GM12801 (cell line): ENCODE measurements around the gene NFKB1.

Experiments used
- TF ChIP-seq, protein P1 (sequence below): IDR thresholded peaks from one replicate; pipeline ENCODE4 v1.5.1; 2011; ENCODE audit warnings: control low read depth; ENCODE audit not compliant: insufficient read length; ENCODE audit errors: extremely low read depth

The NFKB1 gene

DNA sequence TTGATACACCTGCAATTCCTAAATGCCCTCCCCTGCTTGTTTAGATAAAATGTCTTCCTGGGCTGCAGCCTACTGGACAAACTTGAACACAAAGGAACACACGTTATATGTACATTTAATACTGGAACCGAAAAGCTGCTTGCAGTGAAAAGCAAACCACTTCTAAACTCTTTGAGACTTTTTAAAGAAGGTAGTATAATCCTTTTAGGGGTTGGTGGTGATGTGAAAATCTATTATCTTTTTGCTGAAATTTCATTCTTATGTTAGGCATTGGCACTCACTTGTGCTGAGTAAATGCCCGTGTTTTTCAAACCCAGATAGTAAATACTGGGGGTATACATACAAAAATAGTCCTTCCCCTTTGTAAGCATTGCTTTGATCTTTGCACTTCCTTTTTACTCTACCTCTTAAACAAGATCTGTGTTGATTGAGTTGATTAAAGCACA, 2.2 kb downstream of the NFKB1 start:
- TF ChIP-seq, protein P1, sequence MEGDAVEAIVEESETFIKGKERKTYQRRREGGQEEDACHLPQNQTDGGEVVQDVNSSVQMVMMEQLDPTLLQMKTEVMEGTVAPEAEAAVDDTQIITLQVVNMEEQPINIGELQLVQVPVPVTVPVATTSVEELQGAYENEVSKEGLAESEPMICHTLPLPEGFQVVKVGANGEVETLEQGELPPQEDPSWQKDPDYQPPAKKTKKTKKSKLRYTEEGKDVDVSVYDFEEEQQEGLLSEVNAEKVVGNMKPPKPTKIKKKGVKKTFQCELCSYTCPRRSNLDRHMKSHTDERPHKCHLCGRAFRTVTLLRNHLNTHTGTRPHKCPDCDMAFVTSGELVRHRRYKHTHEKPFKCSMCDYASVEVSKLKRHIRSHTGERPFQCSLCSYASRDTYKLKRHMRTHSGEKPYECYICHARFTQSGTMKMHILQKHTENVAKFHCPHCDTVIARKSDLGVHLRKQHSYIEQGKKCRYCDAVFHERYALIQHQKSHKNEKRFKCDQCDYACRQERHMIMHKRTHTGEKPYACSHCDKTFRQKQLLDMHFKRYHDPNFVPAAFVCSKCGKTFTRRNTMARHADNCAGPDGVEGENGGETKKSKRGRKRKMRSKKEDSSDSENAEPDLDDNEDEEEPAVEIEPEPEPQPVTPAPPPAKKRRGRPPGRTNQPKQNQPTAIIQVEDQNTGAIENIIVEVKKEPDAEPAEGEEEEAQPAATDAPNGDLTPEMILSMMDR, result no peak

DNA sequence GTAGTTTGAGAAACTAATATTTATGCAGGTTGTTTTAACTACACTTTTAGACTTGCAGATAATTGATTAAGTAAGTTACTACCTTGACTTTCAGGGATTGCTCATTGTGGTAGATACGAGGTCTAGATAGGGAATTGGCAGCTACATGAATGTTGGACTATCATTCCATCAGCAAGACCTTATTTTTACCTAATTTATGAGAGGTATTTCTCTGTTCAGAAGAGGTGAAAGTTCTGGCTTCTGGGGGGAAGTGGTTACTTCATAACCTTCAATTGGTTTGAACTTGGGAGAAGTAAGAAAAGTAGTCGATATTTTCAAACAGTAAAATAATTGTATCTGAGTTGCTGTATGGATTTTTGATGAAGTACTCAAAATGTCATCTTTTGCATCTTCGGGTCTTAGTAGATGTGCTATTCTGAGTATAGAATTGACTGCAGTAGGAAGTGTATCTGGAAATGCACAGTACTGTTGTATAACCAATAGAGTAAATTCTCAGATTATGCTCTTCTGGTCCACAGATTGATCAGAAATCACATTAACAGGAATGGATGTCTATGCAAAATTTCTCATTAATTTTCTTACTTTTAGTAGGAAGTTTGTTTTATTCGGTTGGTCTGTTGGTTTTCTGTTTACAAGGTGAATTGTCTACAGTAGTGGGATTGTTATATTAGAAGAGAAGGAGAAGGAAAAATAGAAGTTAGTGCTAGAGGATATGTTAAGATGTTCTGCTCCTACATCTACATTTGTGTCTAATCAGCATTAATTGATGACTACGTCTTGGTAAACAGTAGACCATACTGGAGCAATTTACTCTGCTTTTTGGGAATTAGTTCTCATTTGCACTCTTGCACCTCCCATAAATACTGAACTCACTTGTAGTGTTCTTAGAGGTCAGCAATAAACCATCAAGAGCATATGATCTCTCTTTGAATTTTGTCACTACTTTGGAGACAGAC, 3.0 kb downstream of the NFKB1 start:
- TF ChIP-seq, protein P1, result no peak

DNA sequence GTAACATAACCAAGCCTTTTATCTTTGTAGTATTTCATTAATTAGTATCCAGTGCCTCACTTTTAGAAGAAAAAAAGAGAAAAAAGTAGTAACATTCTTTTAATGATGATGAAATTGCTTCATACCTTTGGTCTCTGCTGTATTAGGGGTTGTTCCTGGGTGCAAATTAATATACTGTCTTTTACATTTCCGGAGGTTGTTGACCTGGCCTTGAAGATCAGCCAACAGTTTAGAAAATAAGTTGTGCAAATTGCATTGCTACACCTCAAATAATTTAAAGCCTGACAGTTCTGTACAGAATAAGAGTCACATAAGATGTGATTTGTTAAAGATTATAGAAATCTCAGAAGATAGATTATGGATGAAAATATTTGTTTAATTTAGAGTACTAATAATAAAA, 3.8 kb downstream of the NFKB1 start:
- TF ChIP-seq, protein P1, result no peak

DNA sequence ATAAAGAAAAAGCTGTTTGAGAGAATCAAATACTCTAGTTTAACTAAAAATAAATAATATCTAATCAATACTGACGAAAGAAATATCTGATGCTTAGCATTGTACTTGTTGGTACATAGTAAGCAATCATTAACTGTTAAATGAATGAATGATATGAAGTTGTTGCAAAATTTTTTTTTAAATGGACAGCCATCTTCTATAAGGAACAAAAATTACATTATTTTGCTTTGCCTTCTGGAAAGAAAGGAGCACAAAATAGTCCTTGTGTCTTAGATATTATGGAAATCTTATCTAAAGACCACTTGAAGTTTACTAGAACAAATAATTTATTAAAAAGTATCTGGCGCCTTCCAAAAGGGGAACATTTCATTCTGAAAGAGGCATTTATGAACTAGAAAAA, 4.5 kb downstream of the NFKB1 start:
- TF ChIP-seq, protein P1, result no peak

DNA sequence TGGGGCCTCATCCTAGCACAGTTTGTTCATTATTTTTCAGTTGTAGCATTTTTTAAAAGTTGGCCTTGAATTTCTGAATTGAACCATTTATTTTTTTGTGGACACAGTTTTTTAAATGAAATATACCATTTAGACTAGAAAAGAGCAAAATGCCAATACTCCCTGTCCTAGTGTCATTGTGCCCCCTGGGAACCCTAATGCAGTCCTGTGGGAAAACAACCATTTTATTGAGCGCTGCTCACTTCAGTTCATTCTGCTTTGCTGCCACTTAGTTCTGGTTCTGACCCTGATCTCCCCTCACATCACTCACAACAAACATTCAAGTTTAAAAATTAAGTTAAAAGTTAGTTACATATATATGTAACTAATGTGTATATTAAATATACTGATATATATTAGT, 5.4 kb downstream of the NFKB1 start:
- TF ChIP-seq, protein P1, result no peak

DNA sequence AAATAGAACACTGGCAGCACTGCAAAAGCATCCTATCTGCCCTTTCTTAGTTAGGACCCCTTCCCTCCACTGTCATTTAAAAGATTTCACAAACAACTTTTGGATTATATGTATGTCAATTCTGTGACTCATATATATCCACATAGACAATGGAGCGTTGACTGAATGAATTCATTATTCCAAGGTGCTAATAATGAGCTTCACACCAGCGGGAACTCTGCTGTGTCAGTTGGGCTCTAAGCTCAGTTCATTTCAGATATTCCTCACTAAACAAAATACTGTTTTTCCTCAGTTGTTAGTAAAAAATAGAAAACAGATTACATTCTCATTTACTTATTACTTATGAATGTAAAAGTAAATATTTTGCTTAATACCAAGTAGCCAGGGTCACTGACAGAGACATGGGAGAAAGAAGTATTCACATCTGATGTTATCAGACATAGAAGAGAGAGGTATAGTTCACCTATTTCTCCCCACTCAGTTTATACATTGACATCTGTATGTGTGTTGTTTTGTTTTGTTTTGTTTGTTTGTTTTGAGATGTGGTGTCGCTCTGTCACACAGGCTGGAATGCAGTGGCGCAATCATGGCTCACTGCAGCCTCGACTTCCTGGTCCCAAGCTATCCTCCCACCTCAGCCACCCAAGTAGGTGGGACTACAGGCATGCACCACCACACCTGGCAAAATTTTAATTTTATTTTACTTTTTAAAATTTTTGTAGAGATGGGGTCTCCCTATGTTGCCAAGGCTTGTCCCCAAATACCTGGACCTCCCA, 10.9 kb downstream of the NFKB1 start:
- TF ChIP-seq, protein P1, result no peak

DNA sequence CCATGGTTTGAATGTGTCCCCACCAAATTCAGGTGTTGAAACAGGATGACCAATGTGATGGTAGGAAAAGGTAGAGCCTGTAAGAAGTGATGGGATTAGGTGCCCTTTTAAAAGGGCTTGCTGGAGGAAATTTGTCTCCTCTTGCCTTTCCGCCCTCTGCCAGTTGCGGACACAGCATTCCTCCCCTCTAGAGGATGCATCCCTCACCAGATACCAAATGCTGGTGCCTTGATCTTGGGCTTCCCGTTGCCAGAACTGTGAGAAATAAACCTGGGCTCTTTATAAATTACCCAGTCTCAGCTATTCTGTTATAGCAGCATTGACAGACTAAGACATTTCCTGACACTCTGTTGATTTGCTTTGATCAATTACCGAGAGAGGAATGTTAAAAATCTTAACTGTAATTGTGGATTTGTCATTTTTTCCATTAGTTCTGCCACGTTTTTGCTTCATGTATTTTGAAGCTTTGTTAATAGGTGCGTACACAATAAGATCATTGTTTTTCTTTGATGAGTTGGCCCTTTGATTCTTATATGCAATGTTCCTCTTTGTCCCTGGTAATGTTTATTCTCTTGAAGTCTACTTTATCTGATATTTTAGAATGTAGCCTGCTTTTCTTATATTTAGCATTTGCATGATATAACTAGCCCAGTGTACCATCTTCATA, 13.3 kb downstream of the NFKB1 start:
- TF ChIP-seq, protein P1, result no peak
